Fibroblast of pulmonary artery (primary cell): ENCODE results near the gene USP17L20.
"Not testable (repeated sequence)": the region's sequence is repeated elsewhere in the genome, so short reads cannot be mapped to it uniquely, and the experiment has no call there.

ENCODE experiments used
- DNase-seq: peaks from one replicate; pipeline ENCODE4 v3.0.0-alpha.2; 2010; ENCODE audit warnings: low read depth
- H3K4me3 ChIP-seq: replicated peaks from 2 replicates; pipeline ENCODE4 v1.5.1; 2011; ENCODE audit warnings: low read depth, mild to moderate bottlenecking, control low read depth, low read length, moderate library complexity

USP17L20 gene

GRCh38 chr4:9257824-9258223, at the start of gene USP17L20:
Gene USP17L20 (plus strand): TSS chr4:9258124. CDS start chr4:9258124, 0 bp downstream.
- not testable (repeated sequence) for H3K4me3 ChIP-seq, DNase-seq

GRCh38 chr4:9210357-9210756, 47.6 kb upstream of the USP17L20 start, which contains the start of gene USP17L10:
Gene USP17L10 (plus strand): TSS chr4:9210657. CDS start chr4:9210657, 0 bp downstream.
- not testable (repeated sequence) for H3K4me3 ChIP-seq, DNase-seq

- not testable (repeated sequence) for H3K4me3 ChIP-seq, DNase-seq
Observed at GRCh38 chr4:9214701-9215100, 43.2 kb upstream of the USP17L20 start.

- not testable (repeated sequence) for DNase-seq, H3K4me3 ChIP-seq
Observed at GRCh38 chr4:9215105-9215504, 42.8 kb upstream of the USP17L20 start, which contains the start of gene USP17L11. Gene USP17L11 (plus strand): TSS chr4:9215405. CDS start chr4:9215405, 0 bp downstream.

GRCh38 chr4:9219852-9220251, 38.1 kb upstream of the USP17L20 start, which contains the start of gene USP17L12:
Gene USP17L12 (plus strand): TSS chr4:9220152. CDS start chr4:9220152, 0 bp downstream.
- not testable (repeated sequence) for DNase-seq, H3K4me3 ChIP-seq

GRCh38 chr4:9224596-9224995, 33.3 kb upstream of the USP17L20 start, which contains the start of gene USP17L13:
Gene USP17L13 (plus strand): TSS chr4:9224896. CDS start chr4:9224896, 0 bp downstream.
- DNase-seq, H3K4me3 ChIP-seq: not testable (repeated sequence)

GRCh38 chr4:9230249-9230648, 27.7 kb upstream of the USP17L20 start:
- not testable (repeated sequence) for H3K4me3 ChIP-seq, DNase-seq

GRCh38 chr4:9234085-9234484, 23.8 kb upstream of the USP17L20 start, which contains the start of gene USP17L15:
Gene USP17L15 (plus strand): TSS chr4:9234385. CDS start chr4:9234385, 0 bp downstream.
- not testable (repeated sequence) for DNase-seq, H3K4me3 ChIP-seq

- not testable (repeated sequence) for H3K4me3 ChIP-seq, DNase-seq
Observed at GRCh38 chr4:9238461-9238860, 19.5 kb upstream of the USP17L20 start.

- H3K4me3 ChIP-seq, DNase-seq: not testable (repeated sequence)
Observed at GRCh38 chr4:9243579-9243978, 14.3 kb upstream of the USP17L20 start, which contains the start of gene USP17L17. Gene USP17L17 (plus strand): TSS chr4:9243879. CDS start chr4:9243879, 0 bp downstream.

GRCh38 chr4:9247953-9248680, 9.8 kb upstream of the USP17L20 start, which contains the start of gene USP17L18:
Gene USP17L18 (plus strand): TSS chr4:9248630. CDS start chr4:9248630, 0 bp downstream.
- not testable (repeated sequence) for DNase-seq, H3K4me3 ChIP-seq

- H3K4me3 ChIP-seq, DNase-seq: not testable (repeated sequence)
Observed at GRCh38 chr4:9253078-9253477, 4.8 kb upstream of the USP17L20 start, which contains the start of gene USP17L19. Gene USP17L19 (plus strand): TSS chr4:9253378. CDS start chr4:9253378, 0 bp downstream.

- not testable (repeated sequence) for DNase-seq, H3K4me3 ChIP-seq
Observed at GRCh38 chr4:9262572-9262971, 4.6 kb downstream of the USP17L20 start, which contains the start of gene USP17L21. Gene USP17L21 (plus strand): TSS chr4:9262872. CDS start chr4:9262872, 0 bp downstream.

- H3K4me3 ChIP-seq, DNase-seq: not testable (repeated sequence)
Observed at GRCh38 chr4:9267319-9267718, 9.4 kb downstream of the USP17L20 start, which contains the start of gene USP17L22. Gene USP17L22 (plus strand): TSS chr4:9267619. CDS start chr4:9267619, 0 bp downstream.

- not testable (repeated sequence) for H3K4me3 ChIP-seq, DNase-seq
Observed at GRCh38 chr4:9271719-9272118, 13.8 kb downstream of the USP17L20 start.
